ENCODE measurements around the gene HMX2.

DNA sequence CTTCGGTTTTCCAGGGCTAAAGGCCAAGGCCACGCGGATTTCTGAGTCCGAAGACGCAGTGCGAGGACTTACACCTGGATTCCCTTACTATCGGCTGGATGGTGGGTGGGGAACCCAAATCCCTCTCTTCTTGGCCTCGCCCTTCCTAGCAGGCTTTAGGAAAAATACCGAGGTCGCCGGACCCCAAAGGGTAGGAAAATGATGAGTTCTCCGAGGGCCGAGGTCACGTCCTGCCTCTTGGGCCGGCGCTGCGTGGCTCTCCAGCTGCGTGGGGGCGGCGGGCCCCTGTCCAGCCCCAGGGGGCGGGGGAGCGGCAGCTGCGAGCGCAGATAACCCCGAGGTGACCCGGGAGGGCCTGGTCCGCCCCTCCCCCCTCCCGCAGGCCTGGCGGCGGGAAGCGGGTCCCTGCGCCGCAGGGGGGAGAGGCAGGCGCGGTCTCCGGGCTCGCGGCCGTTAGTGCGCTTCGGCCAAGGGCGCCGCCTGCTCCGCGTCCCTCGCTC is 13.0 kb upstream of the HMX2 start:
- no peak for TF ChIP-seq SIN3A (IDR thresholded peaks at IDR 0.05; ENCODE audit: borderline replicate concordance, insufficient read depth, low read depth, low read length)
- TF ChIP-seq, protein P1, sequence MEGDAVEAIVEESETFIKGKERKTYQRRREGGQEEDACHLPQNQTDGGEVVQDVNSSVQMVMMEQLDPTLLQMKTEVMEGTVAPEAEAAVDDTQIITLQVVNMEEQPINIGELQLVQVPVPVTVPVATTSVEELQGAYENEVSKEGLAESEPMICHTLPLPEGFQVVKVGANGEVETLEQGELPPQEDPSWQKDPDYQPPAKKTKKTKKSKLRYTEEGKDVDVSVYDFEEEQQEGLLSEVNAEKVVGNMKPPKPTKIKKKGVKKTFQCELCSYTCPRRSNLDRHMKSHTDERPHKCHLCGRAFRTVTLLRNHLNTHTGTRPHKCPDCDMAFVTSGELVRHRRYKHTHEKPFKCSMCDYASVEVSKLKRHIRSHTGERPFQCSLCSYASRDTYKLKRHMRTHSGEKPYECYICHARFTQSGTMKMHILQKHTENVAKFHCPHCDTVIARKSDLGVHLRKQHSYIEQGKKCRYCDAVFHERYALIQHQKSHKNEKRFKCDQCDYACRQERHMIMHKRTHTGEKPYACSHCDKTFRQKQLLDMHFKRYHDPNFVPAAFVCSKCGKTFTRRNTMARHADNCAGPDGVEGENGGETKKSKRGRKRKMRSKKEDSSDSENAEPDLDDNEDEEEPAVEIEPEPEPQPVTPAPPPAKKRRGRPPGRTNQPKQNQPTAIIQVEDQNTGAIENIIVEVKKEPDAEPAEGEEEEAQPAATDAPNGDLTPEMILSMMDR (IDR thresholded peaks at IDR 0.05), result no peak
- TF ChIP-seq POLR2AphosphoS5 (IDR thresholded peaks at IDR 0.05; ENCODE audit: low read depth, low read length), result no peak
- no peak for TF ChIP-seq TCF7L2 (IDR thresholded peaks at IDR 0.05; ENCODE audit: low read depth, low read length)

All from Panc1 (cell line).